BJ (cell line): ENCODE measurements around the gene C19orf18. TPM values are rescaled to one million over a fixed set of nuclear protein-coding genes. Genes with fewer than 3 reads are reported as not detected.

Source experiments
- CTCF ChIA-PET: fragments of 350-600 bp; formaldehyde crosslinking; extraction: SDS; loops from one replicate; lab custom pipeline; 2021; ENCODE audit warnings: antibody characterized with exemption, inconsistent platforms; lab: Yijun Ruan, JAX
- POLR2A ChIA-PET: fragments of 300-600 bp; sonication (Branson Sonifier 250); formaldehyde crosslinking; extraction: SDS; loops from one replicate; lab custom pipeline; 2021; ENCODE audit warnings: antibody characterized with exemption; lab: Charles Lee
- DNase-seq: peaks from one replicate; pipeline ENCODE4 v3.0.0-alpha.2; 2011; ENCODE audit warnings: low read depth
- H3K27me3 ChIP-seq: 2 replicates; pipeline ENCODE4 v1.6.0; 2011; ENCODE audit warnings: low read length; ENCODE audit not compliant: control insufficient read depth, insufficient read depth
- H3K36me3 ChIP-seq: 2 replicates; pipeline ENCODE4 v1.5.1; 2011; ENCODE audit warnings: low read length; ENCODE audit not compliant: control insufficient read depth, insufficient read depth
- H3K4me3 ChIP-seq: 2 replicates; pipeline ENCODE4 v1.5.1; 2011; ENCODE audit warnings: low read depth, mild to moderate bottlenecking, control low read depth, low read length
- CTCF ChIP-seq: IDR thresholded peaks from 2 replicates; pipeline ENCODE4 v1.5.1; 2011; ENCODE audit warnings: low read depth, mild to moderate bottlenecking, control low read depth, inconsistent platforms, low read length, moderate library complexity; ENCODE audit not compliant: insufficient read depth
- polyA minus RNA-seq: library from RNA; depleted of rRNA, polyadenylated mRNA; stranded (reverse); fragments of >200 nt; gene quantifications from 2 replicates; pipeline ENCODE4 v1.2.3, GENCODE V29; 2011; rRNA and poly(A)+ RNA removed
- polyA plus RNA-seq: library from polyadenylated mRNA; depleted of rRNA; stranded (reverse); fragments of >200 nt; gene quantifications from 2 replicates; pipeline ENCODE4 v1.2.3, GENCODE V29; 2011; rRNA removed

Gene C19orf18
- polyA plus RNA-seq = 0.11 TPM in 1 of 2 replicates, not detected in the other
- polyA minus RNA-seq = 0.24 and 0.26 TPM in 2 replicates

- ChIA-PET CTCF (no interaction called here), POLR2A (no interaction called here)
- no peak within 1 kb of the TSS for H3K4me3 ChIP-seq
- DNase-seq = no peak
- TF ChIP-seq CTCF = no peak
- no peaks in the 10 kb centered on the region for H3K27me3 ChIP-seq
- peaks cover 1% of the 10 kb centered on the region; the same call in 1 of the 2 replicates for H3K36me3 ChIP-seq
These were observed at the start of gene C19orf18 for GRCh38 chr19:57974434-57974833. C19orf18 (minus strand) TSS chr19:57974534; CDS start chr19:57974432, 102 bp downstream.

GRCh38 chr19:58022283-58022660 lies 47.9 kb upstream of the C19orf18 start:
- TF ChIP-seq CTCF = no peak
- no peaks in the 10 kb centered on the region for H3K27me3 ChIP-seq
- ChIA-PET CTCF (interaction anchor here (0.8 kb wide), 1 partner anchor 37 kb away, joined by 4 read pairs; the partner anchor contains the start of gene ZNF135), POLR2A (no interaction called here)
- no peak for DNase-seq
- no peaks in the 10 kb centered on the region for H3K36me3 ChIP-seq
- H3K4me3 ChIP-seq = no peak overlapping the region

GRCh38 chr19:58021541-58022282 lies 47.4 kb upstream of the C19orf18 start:
- TF ChIP-seq CTCF = peak; percentile 41
- CTCF ChIA-PET = interaction anchor here (0.8 kb wide), 1 partner anchor 38 kb away, joined by 4 read pairs; the partner anchor contains the start of gene ZNF135
- H3K4me3 ChIP-seq = no peak overlapping the region
- POLR2A ChIA-PET = no interaction called here
- no peaks in the 10 kb centered on the region for H3K36me3 ChIP-seq
- no peak for DNase-seq
- no peaks in the 10 kb centered on the region for H3K27me3 ChIP-seq

- DNase-seq = no peak
- no peaks in the 10 kb centered on the region for H3K36me3 ChIP-seq
- no peaks in the 10 kb centered on the region for H3K27me3 ChIP-seq
- ChIA-PET CTCF (no interaction called here), POLR2A (no interaction called here)
- TF ChIP-seq CTCF = no peak
- H3K4me3 ChIP-seq = no peak overlapping the region
These were observed 45.8 kb upstream of the C19orf18 start for GRCh38 chr19:58020129-58020528.

- no peak for DNase-seq
- no peaks in the 10 kb centered on the region for H3K36me3 ChIP-seq
- H3K27me3 ChIP-seq = no peaks in the 10 kb centered on the region
- ChIA-PET CTCF (no interaction called here), POLR2A (no interaction called here)
- no peak overlapping the region for H3K4me3 ChIP-seq
- TF ChIP-seq CTCF = no peak
These were observed 39.8 kb upstream of the C19orf18 start for GRCh38 chr19:58014141-58014540.
